Stimulated activated CD8-positive, alpha-beta memory T cell treated with anti-CD3 and anti-CD28 coated beads, Interleukin-2, amount 100 ng/mL, for 48 hours (primary cell): Measurements from ENCODE around the gene PRKCB.
A peak's percentile ranks its signal among the peaks of the same experiment; 100 is the strongest.

Experiments
- DNase-seq, 2 donors: peaks; one replicate each; pipeline ENCODE4 v3.0.0-alpha.2; 2020; ENCODE audit warnings: low read depth in 2 of 2

The PRKCB gene

DNA sequence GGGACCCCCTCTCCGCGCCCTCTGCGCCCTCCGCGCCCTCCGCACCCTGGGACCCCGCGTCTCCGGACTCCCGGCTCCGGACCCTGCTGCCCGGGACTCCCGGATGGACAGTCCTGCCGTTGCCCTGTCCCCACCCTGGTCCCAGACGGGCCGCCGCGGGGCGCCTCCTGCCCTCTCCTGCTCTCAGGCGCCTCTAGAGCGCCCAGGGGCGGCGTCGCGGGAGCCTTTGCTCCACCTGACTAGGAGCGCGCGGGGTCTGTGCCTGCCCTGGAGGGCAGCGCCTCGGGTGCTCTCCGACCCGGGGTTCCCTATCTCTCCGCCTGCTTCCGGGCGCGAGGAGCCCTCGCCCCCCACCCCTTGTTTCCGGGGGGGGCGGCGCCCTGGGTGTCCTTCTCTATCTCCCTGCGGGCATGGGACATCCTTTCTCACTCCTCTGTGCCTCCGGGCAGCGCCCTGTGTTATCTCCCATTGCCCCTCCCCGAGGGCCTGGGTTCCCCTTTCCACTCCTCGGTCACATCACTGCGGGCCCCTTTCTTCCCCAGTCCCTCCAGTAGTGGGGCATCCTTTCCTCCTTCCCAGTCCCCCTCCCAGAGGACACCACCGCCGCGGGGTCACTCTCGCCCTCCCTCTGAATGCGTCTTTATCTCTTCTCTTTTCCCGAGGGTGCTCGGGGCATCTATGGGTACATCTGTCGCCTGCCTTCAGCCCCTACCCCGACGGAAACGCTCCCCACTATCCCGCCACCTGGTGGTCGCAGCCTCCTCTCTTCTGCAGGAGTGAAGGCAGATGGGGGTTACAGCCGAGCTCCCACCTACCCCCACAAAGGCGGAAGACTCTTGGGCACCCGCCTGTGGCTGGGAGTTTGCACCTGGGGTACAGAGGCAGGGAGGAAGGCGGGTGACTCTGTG is 875 bp downstream of the PRKCB start:
- DNase-seq: peak; percentile 46 to 50

DNA sequence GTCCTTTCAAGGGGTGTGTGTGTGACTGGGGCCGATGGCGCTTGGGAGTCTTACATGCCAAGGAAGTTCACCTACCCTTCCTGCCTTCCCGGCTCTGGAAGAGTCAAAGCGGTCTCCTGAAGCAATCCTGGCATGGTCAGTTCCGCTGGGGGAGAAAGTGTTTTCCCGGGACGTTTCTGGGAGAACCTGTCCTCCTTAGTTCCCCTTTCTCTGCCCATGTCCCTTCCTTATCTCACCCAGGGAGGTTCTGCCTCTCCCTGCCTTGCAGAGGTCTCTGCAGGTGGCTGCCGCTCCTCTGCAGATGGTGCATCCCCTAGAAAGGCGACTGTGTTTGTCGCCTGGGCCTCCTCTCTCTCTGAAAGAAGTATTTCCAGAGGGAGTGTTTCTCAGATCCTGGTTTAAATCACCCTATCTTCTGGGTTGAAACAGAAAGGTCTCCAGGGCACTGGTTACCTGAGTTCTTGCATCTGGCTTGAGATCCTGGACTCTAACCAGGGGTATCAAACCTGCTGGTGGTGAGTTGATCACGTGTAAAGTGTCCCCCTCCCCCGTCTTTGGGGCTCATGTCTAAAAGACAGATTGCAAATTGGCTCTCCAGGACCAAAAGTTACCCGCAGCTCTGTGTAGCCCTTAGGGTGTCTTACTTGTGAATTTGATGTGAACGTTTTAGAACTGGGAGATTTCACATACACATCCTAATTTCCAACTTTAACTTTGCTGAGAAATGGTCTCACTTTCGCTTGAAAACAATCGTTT is 1.9 kb downstream of the PRKCB start:
- DNase-seq: no peak

DNA sequence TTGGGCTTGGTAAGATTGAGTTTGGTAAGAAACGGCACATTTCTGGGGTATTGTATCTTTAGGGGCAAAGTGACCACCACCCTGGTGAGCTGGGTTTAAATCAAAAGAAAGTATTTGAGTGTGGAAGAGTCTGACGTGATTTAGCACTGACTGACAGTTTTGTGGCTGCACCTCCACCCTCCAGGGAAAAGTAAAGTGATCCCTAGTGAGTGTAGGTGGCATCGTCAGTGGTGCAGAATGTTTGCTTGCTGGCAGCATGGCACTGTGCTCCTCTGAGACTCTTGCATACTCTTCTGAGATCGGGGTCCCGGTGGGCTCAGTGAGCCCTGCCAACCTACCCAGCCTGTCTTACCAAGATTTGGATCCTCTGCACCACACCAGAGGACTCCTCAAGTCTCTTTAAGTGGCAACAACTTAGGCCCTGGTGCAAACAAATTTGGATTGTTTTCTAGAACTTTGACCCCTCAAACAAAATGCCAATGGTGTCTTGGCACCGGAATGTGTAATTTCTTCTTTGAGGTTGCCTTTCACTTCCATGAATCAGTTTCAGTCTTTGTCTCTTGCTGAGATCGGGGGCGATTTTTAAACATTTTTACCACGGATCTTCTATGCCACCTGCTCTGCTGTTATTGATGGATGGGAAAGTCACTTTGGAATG is 2.8 kb downstream of the PRKCB start:
- DNase-seq: no peak

DNA sequence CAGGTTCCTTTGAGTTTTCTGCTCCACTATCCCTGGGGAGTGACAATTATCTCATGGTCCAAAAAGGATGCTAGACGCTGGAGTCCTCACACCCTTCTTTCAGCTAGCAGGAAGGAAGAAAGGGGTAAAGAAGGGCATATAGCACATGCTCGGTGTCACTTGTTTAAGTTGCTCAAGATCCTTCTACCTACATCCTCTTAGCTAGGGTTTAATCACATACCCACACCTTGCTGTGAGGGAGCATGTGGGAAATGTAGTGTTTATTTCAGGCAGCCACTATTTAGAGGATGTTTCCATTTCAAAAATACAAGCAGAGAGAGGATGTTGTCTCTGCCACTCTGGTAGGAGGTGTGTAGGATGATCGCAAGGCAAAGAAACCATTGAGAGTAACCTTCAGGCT is 4.5 kb downstream of the PRKCB start:
- no peak for DNase-seq

DNA sequence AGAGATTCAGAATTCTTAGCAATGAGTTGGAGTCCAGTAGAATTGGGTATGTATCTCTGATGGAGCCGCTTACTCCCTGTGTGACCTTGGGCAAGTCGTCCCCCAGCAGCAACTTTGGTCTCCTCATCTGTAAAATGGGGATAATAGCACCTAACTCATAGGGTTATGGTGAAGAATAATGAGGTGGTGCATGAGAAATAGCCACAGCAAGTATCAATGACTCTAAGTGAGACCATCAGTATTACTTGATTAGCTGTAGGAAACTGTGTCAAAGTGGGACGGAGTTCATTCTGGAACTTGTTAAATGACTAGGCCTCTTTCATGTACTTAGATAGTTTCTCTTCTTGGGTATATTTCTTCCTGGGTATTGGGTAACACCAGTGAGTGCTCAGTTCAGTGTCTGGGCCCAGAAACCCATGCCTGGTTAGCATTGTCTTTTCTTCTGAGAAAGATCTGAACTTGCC is 6.4 kb downstream of the PRKCB start:
- DNase-seq: no peak

DNA sequence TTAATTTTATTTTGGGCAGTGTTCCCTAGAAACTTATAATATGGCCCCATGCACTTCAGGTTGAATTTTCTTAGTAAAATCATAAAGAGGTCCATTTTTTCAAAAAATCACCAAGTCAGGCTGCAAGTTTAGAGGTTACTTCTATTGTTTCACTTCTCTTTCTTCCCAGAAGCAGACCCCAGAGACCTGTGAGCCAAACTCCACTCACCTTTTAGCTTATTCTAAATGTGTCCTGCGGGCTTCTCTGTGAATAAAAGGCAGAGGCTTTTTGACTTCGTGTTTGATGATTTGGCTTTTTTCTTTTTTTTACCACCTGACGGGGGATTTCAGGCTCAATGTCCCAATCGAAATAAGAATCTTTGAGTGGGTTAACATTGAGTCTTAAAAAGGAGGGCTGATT is 7.4 kb downstream of the PRKCB start:
- no peak for DNase-seq

DNA sequence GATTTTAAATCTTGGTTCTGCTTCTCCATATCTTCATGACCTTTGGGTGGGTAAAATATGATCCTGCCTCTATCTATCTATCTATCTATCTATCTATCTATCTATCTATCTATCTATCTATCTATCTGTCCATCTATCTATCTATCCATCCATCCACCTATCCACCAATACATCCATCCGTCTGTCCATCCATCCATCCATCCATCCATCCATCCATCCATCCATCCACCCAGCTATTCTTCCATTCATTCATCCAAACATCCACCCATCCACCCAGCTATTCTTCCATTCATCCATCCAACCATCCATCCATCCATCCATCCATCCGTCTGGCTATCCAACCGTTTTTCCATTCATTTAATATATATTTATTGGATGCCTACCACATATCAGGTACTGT is 11.5 kb downstream of the PRKCB start:
- no peak for DNase-seq

DNA sequence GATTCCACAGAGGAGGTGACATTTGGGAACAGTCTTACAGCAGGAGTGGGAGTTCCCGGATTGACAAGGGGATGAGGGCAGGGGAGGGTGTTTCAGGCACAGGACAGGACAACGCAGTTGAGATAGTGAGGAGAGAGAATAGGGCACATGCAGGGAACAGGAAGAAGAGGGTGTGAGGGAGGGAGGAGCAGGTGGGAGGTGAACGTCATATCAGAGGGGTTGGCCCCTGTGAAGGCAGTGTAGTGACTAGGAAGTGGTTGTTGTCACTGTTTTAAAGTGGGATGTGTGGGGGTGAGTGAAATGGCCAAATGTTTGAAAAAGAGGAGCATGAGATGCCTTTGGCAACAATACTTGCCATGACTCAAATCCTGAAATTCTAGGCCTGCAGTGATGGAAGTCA is 12.2 kb downstream of the PRKCB start:
- no peak for DNase-seq

DNA sequence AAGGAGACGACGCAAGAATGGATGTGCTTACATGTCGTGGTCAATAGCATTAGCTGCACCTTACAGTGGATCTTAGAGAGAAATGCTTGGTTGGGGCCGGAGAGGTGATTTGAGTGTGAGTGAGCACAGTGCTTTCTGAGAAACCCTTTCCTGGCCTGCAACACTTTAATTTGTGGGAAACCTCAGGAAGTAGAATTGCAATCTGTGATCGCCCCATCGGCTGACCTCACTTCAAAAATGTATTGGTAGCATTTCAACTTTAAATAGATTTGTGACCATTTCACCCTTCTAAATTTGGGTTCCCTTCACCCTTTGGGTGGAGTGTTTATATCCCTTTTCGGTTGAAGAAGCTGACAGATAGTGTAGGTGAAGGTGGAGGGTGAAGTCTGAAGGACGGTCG is 13.2 kb downstream of the PRKCB start:
- DNase-seq: no peak

DNA sequence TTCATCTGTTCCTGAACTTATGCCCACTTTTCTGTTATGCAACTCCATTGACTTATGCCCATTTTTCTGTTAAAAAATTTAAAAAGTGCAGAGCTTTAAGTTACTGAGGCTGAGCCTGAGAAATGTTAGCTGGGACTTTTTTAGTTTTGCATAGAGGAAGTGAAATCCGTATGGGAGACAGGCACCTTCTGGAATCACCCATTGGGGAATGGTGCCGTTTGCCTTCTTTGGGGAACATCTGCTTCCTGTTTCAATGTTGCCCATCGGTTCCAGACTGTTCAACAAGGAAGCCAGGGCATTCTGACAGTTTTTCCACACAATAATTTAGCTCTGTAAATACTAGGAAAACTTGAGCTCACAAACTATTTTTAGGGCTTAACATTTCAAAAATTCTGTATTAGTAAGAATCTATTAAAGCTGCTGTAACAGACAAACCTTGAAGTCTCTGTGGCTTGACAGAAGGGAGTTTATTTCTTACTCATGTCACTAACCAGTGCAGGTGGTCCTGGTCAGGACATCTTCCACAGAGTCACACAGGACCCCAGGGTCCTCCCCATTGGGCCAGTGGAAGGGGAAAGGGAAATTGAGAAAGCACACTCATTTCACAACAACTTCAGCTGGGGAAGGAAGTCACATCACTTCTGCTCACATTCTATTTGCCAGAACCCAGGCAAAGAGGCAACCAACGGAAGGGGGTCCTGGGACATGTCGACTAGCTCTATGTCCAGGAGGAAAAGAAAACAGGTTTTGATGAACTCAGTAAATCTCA is 17.2 kb downstream of the PRKCB start:
- no peak for DNase-seq

DNA sequence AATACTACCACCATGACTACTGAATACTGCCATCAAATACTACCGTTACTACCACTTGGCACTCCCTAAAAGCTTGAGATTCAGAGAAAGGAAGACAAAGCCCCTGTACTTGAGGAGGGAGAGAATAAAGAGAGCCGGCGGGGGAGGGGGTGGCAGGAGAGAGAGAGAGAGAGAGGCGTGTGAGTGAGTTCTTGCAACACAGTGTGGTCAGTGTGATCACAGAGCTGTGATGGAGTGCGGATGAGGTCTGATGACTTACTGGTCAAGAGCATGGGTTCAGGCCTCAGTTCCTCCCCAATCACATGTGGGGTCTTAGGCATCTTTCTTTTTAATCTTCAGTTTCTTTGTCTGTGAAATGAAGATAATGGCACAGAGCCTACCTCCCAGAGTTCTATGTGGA is 19.2 kb downstream of the PRKCB start:
- no peak for DNase-seq

DNA sequence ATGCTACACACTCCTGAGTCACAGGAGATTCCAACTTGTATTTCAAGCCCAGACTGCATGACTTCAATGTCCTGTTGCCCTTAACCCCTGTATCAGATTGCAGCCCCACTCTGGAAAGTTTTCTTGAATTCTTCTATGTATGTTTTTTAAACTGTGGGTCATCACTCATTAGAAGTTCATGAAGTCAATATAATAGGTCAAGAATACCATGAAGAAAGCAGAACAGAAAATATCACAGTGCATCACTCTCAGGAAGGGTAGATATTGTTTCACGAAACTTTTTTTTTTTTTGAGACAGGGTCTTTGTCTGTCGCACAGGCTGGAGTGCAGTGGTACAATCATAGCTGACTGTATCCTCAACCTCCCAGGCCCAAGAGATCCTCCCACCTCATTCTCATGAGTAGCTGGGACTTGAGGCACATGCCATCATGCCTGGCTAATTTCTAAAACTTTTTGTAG is 20.5 kb downstream of the PRKCB start:
- DNase-seq: no peak

DNA sequence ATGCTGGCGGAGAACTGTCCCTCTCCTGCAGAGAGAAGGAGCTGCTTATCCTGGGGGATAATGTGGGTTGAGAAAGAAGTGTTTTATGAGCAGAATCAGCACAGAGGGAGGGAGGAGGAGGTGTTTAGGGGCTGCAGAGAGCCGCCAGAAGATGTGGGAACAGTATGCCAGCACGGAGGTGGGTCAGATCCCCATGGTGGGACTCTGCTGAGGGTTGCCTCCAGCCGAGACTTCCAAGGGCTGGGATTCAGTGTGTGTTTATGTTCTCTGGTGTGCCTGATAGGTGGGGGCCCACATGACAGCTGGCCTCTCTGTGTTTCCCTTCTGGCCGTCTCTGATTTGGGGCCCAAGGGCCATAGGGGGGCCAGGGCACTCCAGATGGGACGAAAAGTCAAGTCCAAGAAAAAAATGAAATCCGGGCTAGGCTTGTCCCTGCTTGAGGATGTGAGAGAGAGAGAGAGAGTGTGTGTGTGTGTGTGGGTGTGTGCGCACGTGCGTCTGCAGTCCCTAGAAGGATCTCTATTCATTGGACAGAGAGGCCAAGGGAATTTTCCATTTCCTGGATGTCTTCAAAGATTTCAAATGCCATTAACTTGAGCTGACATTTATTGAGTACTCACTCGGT is 21.6 kb downstream of the PRKCB start:
- DNase-seq: no peak

DNA sequence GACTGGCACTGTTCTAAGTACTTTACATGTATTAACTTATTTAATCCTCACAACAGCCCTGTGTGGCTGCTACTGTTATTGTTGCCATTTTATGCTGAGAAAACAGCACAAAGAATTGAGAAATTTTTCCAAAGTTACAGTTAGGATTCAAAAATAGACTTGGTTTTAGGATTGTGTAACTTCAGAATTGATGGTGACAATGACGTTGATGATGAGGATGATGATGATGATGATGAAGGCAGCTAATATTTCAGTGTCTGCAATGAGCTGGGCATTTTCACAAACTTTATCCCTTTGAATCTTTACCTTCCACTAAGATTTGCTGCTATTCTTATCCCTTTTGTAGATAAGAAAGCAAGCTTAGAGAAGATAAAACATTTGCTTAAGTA is 22.1 kb downstream of the PRKCB start:
- DNase-seq: no peak

DNA sequence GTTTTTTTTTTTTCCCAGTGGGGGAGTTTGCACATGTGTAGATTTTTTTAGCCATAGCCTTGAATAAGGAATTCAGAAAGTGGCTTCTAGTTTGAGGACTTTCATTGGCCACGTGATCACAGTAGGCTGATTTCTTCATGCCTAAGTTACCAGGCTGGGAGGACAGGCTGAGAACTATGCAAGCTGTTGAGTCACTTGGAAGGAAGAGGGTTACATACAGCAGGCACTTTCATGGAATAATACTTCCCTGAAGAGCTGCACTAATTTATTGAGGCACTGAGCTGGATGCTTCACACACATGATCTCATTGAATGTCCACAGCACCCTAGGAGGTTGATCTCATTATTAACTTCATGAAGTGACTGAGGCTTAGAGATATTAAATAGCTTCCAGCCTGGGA is 22.8 kb downstream of the PRKCB start:
- DNase-seq: no peak

DNA sequence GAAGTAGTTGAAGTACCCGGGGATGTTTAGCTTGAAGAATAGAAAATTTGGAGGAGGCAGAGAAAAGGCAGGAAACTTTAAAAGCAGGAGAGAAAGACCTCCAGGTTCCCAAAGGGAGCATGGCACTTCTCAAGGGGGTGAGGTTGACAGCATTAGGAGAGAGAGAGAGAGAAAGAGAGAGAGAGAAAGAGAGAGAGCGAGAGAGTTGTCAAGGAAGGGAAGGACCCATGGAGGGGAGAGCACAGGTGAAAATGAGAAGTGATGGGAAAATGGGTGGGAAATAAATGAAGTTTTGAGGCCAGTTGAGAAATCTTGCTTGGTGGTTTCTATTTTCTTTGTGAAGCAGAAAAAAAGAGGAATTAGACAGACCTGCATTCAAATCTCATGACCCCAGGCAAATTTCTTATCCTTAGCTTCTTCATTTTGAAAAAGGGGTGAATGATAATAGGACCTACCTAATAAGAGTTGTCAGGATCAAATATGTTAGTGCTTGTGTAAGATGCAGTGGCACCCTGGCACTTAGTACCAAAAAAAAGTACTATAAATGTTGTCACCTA is 24.0 kb downstream of the PRKCB start:
- no peak for DNase-seq

DNA sequence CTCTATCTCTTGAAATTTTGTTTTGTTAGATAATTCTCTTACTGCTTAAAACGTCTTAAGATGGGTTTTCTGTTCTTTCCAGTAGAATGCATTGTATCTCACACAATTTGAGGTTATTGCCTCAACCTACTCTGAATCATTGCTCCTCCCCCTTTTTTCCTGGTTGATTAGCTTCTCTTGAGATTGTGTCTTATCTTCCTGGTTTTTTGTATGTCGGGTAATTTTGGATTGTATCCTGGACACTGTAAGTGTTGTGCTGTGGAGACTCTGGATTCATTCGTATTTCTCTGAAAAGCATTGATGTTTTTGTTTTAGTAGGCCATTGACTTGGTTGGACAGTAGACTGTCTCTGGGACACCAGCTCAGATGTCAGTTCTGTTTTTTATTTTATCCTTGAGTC is 26.1 kb downstream of the PRKCB start:
- DNase-seq: no peak

DNA sequence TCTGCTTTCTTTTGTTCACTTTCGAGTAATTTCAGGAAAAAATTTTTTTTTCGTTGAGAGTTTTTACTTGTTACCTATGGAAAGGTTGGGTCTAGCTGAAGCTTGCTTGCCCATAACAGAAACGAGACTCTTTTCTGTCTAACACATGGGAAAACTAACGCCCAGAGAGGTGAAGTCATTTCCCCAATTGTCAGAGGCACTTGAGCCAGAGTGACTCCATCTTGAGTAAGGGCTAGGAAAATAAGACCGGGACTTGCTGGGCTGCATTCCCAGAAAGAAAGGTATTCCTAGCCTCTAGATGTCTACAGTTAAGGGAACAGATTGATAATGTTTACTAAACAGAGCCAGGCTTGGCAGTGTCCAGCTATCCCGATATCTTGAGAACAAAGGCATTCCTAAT is 26.8 kb downstream of the PRKCB start:
- DNase-seq: no peak

DNA sequence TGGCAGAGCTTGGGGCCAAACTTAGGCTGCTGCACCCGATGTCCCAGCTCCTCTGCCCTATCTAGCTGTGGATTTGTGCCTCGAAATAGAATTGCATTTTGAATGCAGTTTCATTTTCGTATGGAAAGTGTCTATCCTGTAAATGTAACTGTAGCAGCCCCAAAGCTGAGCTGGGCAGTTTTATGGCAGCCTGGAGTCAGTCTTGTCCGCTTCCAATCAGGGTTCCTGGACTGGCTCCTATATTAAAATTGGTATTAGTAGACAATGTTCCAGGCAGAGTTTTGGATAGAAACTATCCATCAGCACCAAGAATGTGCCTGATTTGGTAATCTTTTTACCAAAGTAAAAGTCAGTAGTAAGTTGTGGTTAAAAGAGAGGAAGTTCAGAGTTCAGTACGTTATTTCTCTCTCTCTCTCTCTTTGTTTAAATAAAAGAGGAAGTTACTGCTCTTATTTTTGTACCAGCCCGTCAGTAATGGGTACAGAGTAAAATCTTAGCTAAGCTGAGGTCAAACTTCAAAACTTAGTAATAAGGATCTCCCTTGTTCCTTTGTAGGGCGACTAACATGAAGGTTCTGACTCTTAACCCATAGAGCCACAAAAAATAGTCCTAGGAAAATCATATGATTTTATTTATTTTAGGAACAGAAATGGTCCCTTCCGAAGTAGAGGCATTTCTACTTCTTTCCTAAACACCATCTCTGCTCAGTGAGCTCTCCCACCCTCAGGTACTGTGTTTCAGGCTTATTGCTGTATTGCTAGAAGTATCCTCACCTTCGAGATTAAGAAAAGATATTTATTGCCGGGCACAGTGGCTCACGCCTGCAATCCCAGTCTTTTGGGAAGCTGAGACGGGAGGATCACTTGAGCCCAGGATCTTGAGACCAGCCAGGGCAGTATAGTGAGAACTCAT is 28.0 kb downstream of the PRKCB start:
- DNase-seq: no peak

DNA sequence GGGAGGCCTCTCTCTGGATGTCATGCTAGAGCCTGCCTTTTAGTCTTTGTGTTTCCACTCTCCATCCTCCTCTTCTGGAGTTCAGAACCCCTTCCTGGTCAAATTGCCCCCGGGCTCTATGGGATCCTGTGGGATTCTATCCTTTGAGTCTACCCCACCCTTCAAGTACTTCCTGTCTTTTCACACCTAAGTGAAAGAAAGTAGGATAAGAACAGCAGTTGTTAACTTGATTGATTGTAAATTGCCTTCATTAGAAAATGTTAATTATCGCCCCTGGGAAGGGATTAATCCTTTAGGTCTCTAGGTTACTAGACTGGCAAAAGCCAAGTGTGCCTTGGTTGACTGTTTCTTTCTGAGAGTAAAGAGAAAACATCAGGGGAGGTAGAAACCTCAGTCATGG is 30.1 kb downstream of the PRKCB start:
- no peak for DNase-seq
